Neural cell (in vitro differentiated cells): Measurements from ENCODE around the gene INSR. TPM values are rescaled to one million over a fixed set of nuclear protein-coding genes. Genes with fewer than 3 reads are reported as not detected.

Experiments used
- H2AFZ ChIP-seq: fragments of 200-600, 300-800 bp; sonication (generic), shearing (Covaris generic); 2 replicates; pipeline ENCODE4 v1.6.0; 2014; ENCODE audit warnings: low read depth, mild to moderate bottlenecking, antibody characterized with exemption, low read length, moderate library complexity
- H3F3A ChIP-seq: fragments of 200-600 bp; shearing (Covaris generic); 2 replicates; pipeline ENCODE4 v1.6.1; 2016; ENCODE audit warnings: mild to moderate bottlenecking, moderate library complexity, mixed read lengths, antibody characterized with exemption, low read length; ENCODE audit not compliant: insufficient read depth, poor library complexity, severe bottlenecking
- H3K27ac ChIP-seq: fragments of 200-600, 300-800 bp; sonication (generic), shearing (Covaris generic); 2 replicates; pipeline ENCODE4 v1.5.1; 2014; ENCODE audit warnings: mild to moderate bottlenecking, low read length, moderate library complexity
- H3K27me3 ChIP-seq: fragments of 300-800, 200-600 bp; sonication (generic), shearing (Covaris generic); 2 replicates; pipeline ENCODE4 v1.6.0; 2014; ENCODE audit warnings: mild to moderate bottlenecking, low read depth, low read length, moderate library complexity; ENCODE audit not compliant: insufficient read depth
- H3K36me3 ChIP-seq: fragments of 300-800, 200-600 bp; sonication (generic), shearing (Covaris generic); 2 replicates; pipeline ENCODE4 v1.5.1; 2014; ENCODE audit warnings: mild to moderate bottlenecking, antibody characterized with exemption, low read length, moderate library complexity; ENCODE audit not compliant: insufficient read depth
- H3K4me2 ChIP-seq: fragments of 300-800, 200-600 bp; sonication (generic), shearing (Covaris generic); 2 replicates; pipeline ENCODE4 v1.6.0; 2014; ENCODE audit warnings: mild to moderate bottlenecking, low read length
- H3K4me3 ChIP-seq: fragments of 300-800, 200-600 bp; sonication (generic), shearing (Covaris generic); 2 replicates; pipeline ENCODE4 v1.5.1; 2014; ENCODE audit warnings: mild to moderate bottlenecking, low read length, moderate library complexity
- H3K79me2 ChIP-seq: fragments of 200-600 bp; shearing (Covaris generic); replicated peaks from 2 replicates; pipeline ENCODE4 v1.6.0; 2014; ENCODE audit warnings: mild to moderate bottlenecking, low read length, moderate library complexity; ENCODE audit not compliant: insufficient read depth
- H3K9ac ChIP-seq: fragments of 300-800, 200-600 bp; sonication (generic), shearing (Covaris generic); 2 replicates; pipeline ENCODE4 v1.6.1; 2016; ENCODE audit warnings: mild to moderate bottlenecking, low read length, mixed read lengths
- H3K9me2 ChIP-seq: fragments of 200-600 bp; shearing (Covaris generic); 2 replicates; pipeline ENCODE4 v1.6.1; 2016; ENCODE audit warnings: mild to moderate bottlenecking, low read length, mixed read lengths; ENCODE audit not compliant: insufficient read depth
- H3K9me3 ChIP-seq: fragments of 200-600, 300-800 bp; sonication (generic), shearing (Covaris generic); 2 replicates; pipeline ENCODE4 v1.6.1; 2016; ENCODE audit warnings: mild to moderate bottlenecking, mixed run types, low read length, moderate library complexity, mixed read lengths
- H4K20me1 ChIP-seq: fragments of 200-600 bp; shearing (Covaris generic); 2 replicates; pipeline ENCODE4 v1.6.1; 2016; ENCODE audit warnings: mild to moderate bottlenecking, mixed run types; ENCODE audit not compliant: insufficient read depth
- CTCF ChIP-seq: fragments of 450-650 bp; IDR thresholded peaks from 2 replicates; pipeline ENCODE4 v1.5.1; 2014; ENCODE audit warnings: antibody characterized with exemption, mild to moderate bottlenecking, moderate library complexity; ENCODE audit not compliant: poor library complexity, severe bottlenecking
- EP300 ChIP-seq: fragments of 450-650 bp; conservative IDR thresholded peaks from 2 replicates; pipeline ENCODE4 v1.6.1; 2014; ENCODE audit warnings: antibody characterized with exemption, mild to moderate bottlenecking, moderate library complexity; ENCODE audit not compliant: poor library complexity, severe bottlenecking
- EZH2 ChIP-seq: fragments of 200-600, 300-800 bp; shearing (Covaris generic), sonication (generic); IDR thresholded peaks from 2 replicates; pipeline ENCODE4 v1.6.1; 2014; ENCODE audit warnings: antibody characterized with exemption, low read length, borderline replicate concordance, mild to moderate bottlenecking; ENCODE audit not compliant: insufficient read depth, poor library complexity, severe bottlenecking
- MXI1 ChIP-seq: fragments of 450-650 bp; conservative IDR thresholded peaks from 2 replicates; pipeline ENCODE4 v1.6.1; 2014; ENCODE audit warnings: antibody characterized with exemption, mild to moderate bottlenecking; ENCODE audit not compliant: poor library complexity, severe bottlenecking
- POLR2AphosphoS5 ChIP-seq: IDR thresholded peaks from 2 replicates; pipeline ENCODE4 v1.6.1; 2012
- RAD21 ChIP-seq: fragments of 450-650 bp; conservative IDR thresholded peaks from 2 replicates; pipeline ENCODE4 v1.6.1; 2014; ENCODE audit warnings: antibody characterized with exemption, mild to moderate bottlenecking, moderate library complexity
- REST ChIP-seq: IDR thresholded peaks from 2 replicates; pipeline ENCODE4 v1.6.1; 2012; ENCODE audit warnings: borderline replicate concordance
- SMC3 ChIP-seq: fragments of 450-650 bp; conservative IDR thresholded peaks from 2 replicates; pipeline ENCODE4 v1.6.1; 2014; ENCODE audit warnings: antibody characterized with exemption, mild to moderate bottlenecking, moderate library complexity; ENCODE audit not compliant: poor library complexity
- TAF1 ChIP-seq: IDR thresholded peaks from 2 replicates; pipeline ENCODE4 v1.6.1; 2012; ENCODE audit warnings: low read depth
- polyA plus RNA-seq: library from polyadenylated mRNA; depleted of rRNA; stranded (reverse); fragments of >200 nt; gene quantifications from 2 replicates; pipeline ENCODE4 v1.2.3, GENCODE V29; 2014

Gene INSR
- polyA plus RNA-seq, 1 donor from 2014 or later: 16.0 TPM

GRCh38 chr19:7191946-7192691 is 102.1 kb downstream of the INSR start:
- Histone ChIP-seq H4K20me1 (no peaks in the 10 kb centered on the region), H3K9me3 (no peaks in the 10 kb centered on the region), H3K36me3 (no peaks in the 10 kb centered on the region), H3K27me3 (no peaks in the 10 kb centered on the region), H3K9ac (no peak overlapping the region), H3K27ac (no peak overlapping the region), H3K9me2 (no peaks in the 10 kb centered on the region), H3K79me2 (no peaks in the 10 kb centered on the region), H2AFZ (no peak overlapping the region), H3F3A (no peaks in the 10 kb centered on the region), H3K4me2 (no peak overlapping the region), H3K4me3 (no peak overlapping the region)
- TF ChIP-seq EZH2 (no peak), CTCF (no peak), RAD21 (no peak), POLR2AphosphoS5 (no peak)

GRCh38 chr19:7188698-7189629 is 105.2 kb downstream of the INSR start:
- Histone ChIP-seq H3K27me3 (no peaks in the 10 kb centered on the region), H3K4me2 (no peak overlapping the region), H3K36me3 (no peaks in the 10 kb centered on the region), H3K9me3 (no peaks in the 10 kb centered on the region), H2AFZ (no peak overlapping the region), H4K20me1 (no peaks in the 10 kb centered on the region), H3F3A (no peaks in the 10 kb centered on the region), H3K9ac (no peak overlapping the region), H3K9me2 (no peaks in the 10 kb centered on the region), H3K79me2 (no peaks in the 10 kb centered on the region), H3K27ac (no peak overlapping the region), H3K4me3 (no peak overlapping the region)
- TF ChIP-seq EP300: no peak
- TF ChIP-seq CTCF: no peak
- TF ChIP-seq REST: no peak
- no peak for TF ChIP-seq EZH2
- no peak for TF ChIP-seq POLR2AphosphoS5
- no peak for TF ChIP-seq TAF1
- no peak for TF ChIP-seq SMC3
- no peak for TF ChIP-seq MXI1
- TF ChIP-seq RAD21: no peak
